ENCODE results near the gene CHD8.

CHD8 gene

DNA sequence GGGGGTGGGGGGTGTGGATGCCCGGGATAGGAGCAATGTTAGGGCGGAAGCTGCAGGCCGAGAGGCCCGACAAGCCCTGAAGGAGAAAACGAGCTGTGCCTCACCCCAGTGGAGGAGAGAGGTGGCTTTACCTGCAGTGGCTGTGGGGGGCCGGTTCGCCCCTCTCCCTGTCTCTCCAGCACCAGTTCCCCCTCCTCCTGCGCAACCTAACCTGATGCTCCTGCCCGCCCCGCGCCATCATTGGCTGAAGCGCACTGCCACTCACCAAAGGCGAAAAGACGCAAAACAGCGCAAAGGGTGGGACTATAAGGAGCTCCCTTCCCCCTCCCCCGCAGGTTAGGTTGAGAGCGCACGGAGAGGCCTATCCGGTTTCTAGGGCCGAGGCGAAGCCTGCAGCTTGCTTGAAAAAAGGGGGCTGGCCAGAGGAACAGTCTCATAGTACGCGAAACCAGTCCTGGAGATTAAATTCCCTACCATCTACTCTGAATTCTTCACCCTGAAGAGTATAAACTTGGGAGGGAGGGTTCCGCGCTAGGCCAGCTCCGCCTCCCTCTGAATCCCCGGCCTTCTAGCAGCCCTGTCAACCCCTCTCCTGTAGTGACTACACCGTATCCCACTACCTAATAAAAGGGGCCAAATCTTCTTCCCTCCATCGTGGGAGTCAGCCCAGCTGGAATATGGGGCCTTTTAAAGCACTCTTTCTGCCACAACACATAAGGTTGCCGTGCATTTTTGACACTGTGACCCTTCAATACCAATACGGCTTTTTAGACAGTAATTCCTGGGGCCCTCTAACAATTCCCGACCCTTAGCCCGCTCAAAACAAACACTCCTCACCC, 18.6 kb downstream of the CHD8 start:
- DNase-seq (ENCODE audit: low read depth), result peak; percentile 95

DNA sequence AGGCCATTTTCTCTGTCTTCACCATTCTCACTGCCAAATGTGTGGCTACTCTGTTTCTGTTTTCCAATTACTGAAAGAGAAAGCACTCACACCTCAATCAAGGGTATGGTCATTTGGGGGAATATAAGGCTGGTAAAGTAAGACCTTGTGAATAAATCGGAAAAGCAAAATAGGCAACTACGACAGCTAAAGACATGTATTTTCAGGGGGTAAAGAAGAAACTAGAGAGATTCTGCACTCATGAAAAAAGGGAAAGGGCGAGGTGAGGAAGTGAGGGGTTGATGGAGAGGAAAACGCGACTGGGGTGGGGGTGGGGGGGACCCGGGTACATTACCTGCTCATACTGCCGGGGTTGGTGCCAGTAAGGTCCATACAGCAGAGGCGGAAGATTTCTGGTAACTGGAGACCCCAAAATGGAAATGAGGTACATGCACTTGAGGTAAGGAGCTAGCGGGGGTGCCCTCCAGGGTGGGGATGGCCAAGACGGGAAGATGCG, 19.3 kb downstream of the CHD8 start:
- no peak for DNase-seq (ENCODE audit: low read depth)

- no peak for DNase-seq (ENCODE audit: low read depth)
Measured at GRCh38 chr14:21431126-21431525, 24.8 kb downstream of the CHD8 start.

GRCh38 chr14:21428930-21429329, 27.0 kb downstream of the CHD8 start:
- DNase-seq (ENCODE audit: low read depth), result no peak

GRCh38 chr14:21426692-21427091, 29.2 kb downstream of the CHD8 start:
- DNase-seq (ENCODE audit: low read depth), result no peak

DNA sequence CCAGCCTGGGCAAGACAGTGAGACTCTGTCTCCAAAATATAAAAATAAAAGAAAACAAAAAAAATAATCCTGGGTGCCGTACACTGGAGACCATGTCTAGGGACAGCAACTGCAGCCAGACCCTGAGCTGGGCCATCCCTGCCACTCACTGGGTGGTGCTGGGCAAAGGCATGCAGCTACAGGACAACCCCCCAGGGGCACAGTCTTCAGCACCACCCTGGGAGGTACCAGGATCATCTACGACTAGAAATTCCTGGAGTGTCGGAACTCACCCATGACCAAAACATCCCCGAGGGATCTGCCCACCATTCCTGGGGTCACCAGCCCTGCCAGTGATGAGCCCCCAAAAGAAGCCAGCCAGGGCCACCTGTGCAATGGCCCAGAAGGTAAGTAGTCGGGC, 36.4 kb downstream of the CHD8 start:
- no peak for DNase-seq (ENCODE audit: low read depth)

DNA sequence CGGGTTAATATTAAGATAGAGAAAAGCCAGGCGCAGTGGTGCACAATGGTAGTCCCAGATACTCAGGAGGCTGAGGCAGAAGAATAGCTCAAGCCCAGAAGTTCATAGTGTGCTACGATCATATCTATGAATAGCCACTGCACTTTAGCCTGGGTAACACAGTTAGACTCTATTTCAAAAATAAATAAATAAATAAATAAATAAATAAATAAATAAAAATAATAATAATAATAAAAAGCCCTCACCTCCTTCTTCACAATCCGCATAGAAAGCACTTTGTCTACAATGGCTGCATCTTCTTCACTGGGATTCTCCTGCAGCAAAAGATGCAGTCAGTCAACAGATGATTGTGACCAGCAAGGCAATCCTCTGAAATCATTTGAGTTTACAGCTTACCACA, 40.6 kb downstream of the CHD8 start:
- no peak for DNase-seq (ENCODE audit: low read depth)

- no peak for DNase-seq (ENCODE audit: low read depth)
Measured at GRCh38 chr14:21414137-21414631, 41.7 kb downstream of the CHD8 start.

- no peak for DNase-seq (ENCODE audit: low read depth)
Measured at GRCh38 chr14:21408147-21408546, 47.8 kb downstream of the CHD8 start.

DNA sequence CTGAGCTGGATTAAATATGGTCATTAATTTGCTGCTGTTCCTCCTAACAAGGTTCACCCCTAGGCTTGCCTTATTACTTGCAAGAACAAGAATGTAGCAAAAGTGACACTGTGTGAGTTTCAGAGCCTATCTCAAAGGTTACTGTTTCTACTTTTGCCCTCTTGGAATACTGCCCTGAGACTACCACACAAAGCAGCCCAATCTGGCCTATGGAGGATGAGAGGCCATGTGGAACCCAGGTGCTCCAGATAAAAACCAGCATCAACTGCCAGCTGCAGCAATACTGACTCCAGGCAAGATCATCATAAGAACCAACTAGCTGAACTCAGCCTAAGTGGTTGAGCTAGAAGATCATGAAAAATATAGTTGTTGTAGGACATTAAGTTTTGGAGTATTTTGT, 49.7 kb downstream of the CHD8 start:
- no peak for DNase-seq (ENCODE audit: low read depth)

DNA sequence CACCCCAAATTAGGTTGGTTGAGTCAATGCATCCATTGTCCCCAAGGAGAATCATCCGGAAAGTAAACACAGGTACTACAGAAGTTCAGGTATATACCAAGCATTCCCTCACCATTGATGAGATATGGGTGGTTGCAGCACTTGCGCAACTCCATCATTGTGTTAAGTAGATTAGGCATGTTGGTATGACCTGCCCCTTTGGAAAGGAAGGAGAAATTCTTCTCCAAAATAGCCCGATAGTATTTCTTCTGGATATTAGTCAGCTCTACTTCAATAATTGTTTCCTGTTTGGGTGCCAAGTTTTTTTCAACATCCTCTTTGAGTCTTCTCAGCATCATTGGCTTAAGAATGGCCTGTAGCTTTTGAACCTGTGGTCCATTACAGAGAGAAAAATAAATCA, 50.8 kb downstream of the CHD8 start:
- no peak for DNase-seq (ENCODE audit: low read depth)

GRCh38 chr14:21399311-21399870, 56.5 kb downstream of the CHD8 start:
- DNase-seq (ENCODE audit: low read depth), result no peak

- DNase-seq (ENCODE audit: low read depth), result no peak
Measured at GRCh38 chr14:21398901-21399300, 57.0 kb downstream of the CHD8 start.

DNA sequence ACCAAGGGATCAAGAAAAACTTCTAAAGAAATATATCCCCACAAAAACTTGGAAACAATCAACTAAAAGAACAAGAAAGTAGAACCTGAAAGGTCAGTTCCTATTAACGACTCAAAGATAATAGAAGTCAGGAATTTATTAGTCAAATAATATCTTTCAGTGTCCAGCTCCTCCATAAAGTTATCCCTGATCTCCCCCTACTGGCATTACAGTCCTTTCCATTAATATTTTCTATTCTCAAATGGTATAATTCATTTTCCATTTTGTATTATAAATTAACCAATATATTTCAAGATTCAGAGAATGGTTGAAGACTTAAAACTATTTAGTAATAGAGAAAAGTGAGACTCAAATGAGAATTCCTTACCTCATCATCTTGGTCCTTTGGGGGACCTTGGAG, 60.5 kb downstream of the CHD8 start:
- no peak for DNase-seq (ENCODE audit: low read depth)

- DNase-seq (ENCODE audit: low read depth), result no peak
Measured at GRCh38 chr14:21385188-21385904, 70.6 kb downstream of the CHD8 start.

GRCh38 chr14:21384494-21384851, 71.5 kb downstream of the CHD8 start:
- no peak for DNase-seq (ENCODE audit: low read depth)

DNA sequence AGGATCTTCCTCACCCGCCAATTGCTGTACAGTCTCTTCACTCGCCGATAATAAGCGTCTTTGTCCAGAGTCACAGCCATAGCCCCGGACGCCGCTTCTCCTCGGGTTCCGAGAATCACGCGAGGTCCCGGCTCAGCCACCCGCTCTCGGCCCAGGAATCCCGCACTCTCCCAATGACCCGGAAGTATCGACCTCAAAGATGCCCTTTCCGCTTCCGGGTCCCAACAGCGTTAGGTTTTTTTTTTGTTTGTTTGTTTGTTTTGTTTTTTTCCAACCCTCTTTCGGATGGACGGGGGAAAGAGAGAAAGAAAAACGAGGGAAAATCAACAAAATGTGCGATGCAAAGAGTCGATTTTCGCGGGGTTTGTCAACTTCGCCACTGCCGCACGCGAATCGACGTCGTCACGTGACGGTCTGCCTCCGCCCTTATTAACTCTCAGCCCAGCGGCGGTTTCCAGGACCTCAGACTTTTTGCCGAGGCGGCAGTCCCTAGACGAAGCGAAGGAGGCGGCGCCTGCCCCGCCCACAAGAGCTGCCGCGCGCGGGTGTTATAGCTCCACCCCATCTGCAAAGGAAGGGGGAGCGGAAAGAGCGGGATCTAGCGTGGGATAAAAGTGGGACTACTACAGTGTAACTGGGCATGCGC, 72.0 kb downstream of the CHD8 start, which contains the start of gene SUPT16H:
Gene SUPT16H, minus strand, starts transcription at position 172 of the 646 bp plus-strand sequence. Its CDS starts 92 bp downstream, at position 80.
- peak; percentile 94 for DNase-seq (ENCODE audit: low read depth)

GRCh38 chr14:21382886-21383847, 72.8 kb downstream of the CHD8 start:
- DNase-seq (ENCODE audit: low read depth), result peak; percentile 41

DNA sequence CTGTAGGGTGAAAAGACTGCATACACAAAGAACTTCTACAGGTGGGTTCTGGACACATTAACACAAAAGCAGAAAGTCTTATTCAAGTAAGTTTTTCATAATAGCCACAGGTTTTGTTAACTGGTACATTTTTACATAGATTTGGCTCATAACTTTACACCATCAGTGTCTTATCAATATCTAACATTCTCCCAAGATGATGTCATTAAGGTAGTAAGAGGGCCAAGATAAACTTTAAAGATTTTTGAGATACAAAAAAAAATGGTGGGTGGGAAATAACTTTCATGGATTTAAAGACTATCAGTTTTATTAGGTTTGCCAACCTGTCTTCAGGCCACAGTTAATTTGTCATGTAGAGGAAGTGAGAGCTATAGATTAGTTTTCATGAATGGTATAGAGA, 73.8 kb downstream of the CHD8 start:
- no peak for DNase-seq (ENCODE audit: low read depth)

DNA sequence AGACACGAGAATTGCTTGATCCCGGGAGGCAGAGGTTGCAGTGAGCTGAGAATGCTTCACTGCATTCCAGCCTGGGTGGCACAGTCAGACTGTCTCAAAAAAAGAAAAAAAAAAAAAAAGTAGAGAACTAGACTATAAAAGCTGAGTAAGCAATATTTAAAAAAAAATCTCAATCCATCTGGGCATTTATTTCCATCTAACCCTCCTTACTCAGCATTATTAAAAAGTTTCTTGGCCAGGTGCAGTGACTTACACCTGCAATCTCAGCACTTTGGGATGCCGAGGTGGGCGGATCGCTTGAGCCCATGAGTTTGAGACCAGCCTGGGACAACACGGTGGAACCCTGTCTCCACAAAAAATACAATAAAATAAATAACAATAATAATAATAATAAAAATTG, 76.6 kb downstream of the CHD8 start:
- no peak for DNase-seq (ENCODE audit: low read depth)

- no peak for DNase-seq (ENCODE audit: low read depth)
Measured at GRCh38 chr14:21373980-21374379, 81.9 kb downstream of the CHD8 start.

All from activated T-cell treated with anti-CD3 and anti-CD28 coated beads for 48 hours (primary cell).